ENCODE data around the gene TBC1D22A. TPM values are rescaled to one million over a fixed set of nuclear protein-coding genes. Genes with fewer than 3 reads are reported as not detected.

The TBC1D22A gene
- total and polyA plus RNA-seq, 2 experiments from 2014 or later = 9.6 to 13.3 TPM

DNA sequence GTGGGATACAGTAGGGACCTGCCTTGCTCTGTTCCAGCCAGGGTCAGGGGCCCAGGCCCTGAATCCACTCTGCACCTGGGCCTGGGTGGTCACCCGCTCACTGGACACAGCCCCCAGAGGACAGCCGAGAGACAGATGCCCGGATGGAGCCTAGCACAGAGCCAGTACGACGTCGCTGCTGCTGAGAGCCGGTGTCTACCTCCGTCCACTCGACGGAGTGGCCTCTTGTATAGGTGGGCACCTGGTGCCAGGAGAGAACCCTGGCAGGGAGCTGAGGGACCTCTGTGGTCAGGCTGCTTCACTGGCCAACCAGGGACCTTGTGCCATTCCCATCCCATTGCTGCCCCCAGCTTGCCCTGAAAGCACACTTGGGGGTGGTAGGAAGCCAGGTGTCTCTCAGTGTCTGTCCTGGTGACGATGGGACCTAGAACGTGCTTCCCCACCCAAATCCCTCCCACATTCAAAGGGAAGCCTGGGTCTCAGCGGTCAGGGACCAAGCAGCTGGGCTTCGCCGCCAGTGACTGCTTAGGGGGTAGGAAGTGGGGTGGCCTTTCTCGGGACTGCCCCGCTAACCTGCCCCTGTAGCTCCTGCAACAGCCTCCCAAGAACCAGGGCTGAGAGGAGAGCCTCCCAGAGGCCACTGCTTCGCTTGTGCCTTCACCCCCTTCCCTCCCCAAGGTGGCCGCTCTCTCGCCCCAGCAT is 14.1 kb upstream of the TBC1D22A start:
- H2AFZ ChIP-seq = no peak overlapping the region
- no peaks in the 10 kb centered on the region for H3F3A ChIP-seq (replicated peaks; ENCODE audit: low read depth)
- H3K4me1 Mint-ChIP-seq = no peaks in the 10 kb centered on the region; the same call in 2 of the 3 replicates
- no peaks in the 10 kb centered on the region for H3K27me3 ChIP-seq (ENCODE audit: insufficient read depth)
- no peak overlapping the region for H3K4me3 ChIP-seq
- peaks cover 9% of the 10 kb centered on the region for H3K27me3 Mint-ChIP-seq (ENCODE audit: insufficient read depth, low read depth, poor library complexity)
- no peaks in the 10 kb centered on the region for H3K4me1 ChIP-seq (ENCODE audit: insufficient read depth)
- no peaks in the 10 kb centered on the region for H3K36me3 Mint-ChIP-seq (ENCODE audit: low read depth)
- no peaks in the 10 kb centered on the region for H3K9me2 ChIP-seq (ENCODE audit: insufficient read depth)
- no peak overlapping the region for H3K27ac Mint-ChIP-seq
- DNase-seq (ENCODE audit: low spot score) = no peak
- peaks cover 3% of the 10 kb centered on the region; the same call in 1 of the 3 replicates for H3K9me3 Mint-ChIP-seq
- TF ChIP-seq, protein P1, sequence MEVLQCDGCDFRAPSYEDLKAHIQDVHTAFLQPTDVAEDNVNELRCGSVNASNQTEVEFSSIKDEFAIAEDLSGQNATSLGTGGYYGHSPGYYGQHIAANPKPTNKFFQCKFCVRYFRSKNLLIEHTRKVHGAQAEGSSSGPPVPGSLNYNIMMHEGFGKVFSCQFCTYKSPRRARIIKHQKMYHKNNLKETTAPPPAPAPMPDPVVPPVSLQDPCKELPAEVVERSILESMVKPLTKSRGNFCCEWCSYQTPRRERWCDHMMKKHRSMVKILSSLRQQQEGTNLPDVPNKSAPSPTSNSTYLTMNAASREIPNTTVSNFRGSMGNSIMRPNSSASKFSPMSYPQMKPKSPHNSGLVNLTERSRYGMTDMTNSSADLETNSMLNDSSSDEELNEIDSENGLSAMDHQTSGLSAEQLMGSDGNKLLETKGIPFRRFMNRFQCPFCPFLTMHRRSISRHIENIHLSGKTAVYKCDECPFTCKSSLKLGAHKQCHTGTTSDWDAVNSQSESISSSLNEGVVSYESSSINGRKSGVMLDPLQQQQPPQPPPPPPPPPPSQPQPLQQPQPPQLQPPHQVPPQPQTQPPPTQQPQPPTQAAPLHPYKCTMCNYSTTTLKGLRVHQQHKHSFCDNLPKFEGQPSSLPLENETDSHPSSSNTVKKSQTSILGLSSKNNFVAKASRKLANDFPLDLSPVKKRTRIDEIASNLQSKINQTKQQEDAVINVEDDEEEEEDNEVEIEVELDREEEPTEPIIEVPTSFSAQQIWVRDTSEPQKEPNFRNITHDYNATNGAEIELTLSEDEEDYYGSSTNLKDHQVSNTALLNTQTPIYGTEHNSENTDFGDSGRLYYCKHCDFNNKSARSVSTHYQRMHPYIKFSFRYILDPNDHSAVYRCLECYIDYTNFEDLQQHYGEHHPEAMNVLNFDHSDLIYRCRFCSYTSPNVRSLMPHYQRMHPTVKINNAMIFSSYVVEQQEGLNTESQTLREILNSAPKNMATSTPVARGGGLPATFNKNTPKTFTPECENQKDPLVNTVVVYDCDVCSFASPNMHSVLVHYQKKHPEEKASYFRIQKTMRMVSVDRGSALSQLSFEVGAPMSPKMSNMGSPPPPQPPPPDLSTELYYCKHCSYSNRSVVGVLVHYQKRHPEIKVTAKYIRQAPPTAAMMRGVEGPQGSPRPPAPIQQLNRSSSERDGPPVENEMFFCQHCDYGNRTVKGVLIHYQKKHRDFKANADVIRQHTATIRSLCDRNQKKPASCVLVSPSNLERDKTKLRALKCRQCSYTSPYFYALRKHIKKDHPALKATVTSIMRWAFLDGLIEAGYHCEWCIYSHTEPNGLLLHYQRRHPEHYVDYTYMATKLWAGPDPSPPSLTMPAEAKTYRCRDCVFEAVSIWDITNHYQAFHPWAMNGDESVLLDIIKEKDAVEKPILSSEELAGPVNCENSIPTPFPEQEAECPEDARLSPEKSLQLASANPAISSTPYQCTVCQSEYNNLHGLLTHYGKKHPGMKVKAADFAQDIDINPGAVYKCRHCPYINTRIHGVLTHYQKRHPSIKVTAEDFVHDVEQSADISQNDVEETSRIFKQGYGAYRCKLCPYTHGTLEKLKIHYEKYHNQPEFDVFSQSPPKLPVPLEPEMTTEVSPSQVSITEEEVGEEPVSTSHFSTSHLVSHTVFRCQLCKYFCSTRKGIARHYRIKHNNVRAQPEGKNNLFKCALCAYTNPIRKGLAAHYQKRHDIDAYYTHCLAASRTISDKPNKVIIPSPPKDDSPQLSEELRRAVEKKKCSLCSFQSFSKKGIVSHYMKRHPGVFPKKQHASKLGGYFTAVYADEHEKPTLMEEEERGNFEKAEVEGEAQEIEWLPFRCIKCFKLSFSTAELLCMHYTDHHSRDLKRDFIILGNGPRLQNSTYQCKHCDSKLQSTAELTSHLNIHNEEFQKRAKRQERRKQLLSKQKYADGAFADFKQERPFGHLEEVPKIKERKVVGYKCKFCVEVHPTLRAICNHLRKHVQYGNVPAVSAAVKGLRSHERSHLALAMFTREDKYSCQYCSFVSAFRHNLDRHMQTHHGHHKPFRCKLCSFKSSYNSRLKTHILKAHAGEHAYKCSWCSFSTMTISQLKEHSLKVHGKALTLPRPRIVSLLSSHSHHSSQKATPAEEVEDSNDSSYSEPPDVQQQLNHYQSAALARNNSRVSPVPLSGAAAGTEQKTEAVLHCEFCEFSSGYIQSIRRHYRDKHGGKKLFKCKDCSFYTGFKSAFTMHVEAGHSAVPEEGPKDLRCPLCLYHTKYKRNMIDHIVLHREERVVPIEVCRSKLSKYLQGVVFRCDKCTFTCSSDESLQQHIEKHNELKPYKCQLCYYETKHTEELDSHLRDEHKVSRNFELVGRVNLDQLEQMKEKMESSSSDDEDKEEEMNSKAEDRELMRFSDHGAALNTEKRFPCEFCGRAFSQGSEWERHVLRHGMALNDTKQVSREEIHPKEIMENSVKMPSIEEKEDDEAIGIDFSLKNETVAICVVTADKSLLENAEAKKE (CRISPR knock-in tag; IDR thresholded peaks at IDR 0.05) = no peak
- TF ChIP-seq STAT1 (IDR thresholded peaks at IDR 0.05; ENCODE audit: unreplicated experiment) (no peak), JUNB (IDR thresholded peaks at IDR 0.05; ENCODE audit: unreplicated experiment) (no peak), NANOG (IDR thresholded peaks at IDR 0.05; ENCODE audit: borderline replicate concordance) (no peak), POLR2AphosphoS5 (IDR thresholded peaks at IDR 0.05; ENCODE audit: low read depth) (no peak), EZH2phosphoT487 (IDR thresholded peaks at IDR 0.05; ENCODE audit: unreplicated experiment) (no peak), CREB1 (CRISPR knock-in tag; IDR thresholded peaks at IDR 0.05; ENCODE audit: low read depth) (no peak), ZNF114 (CRISPR knock-in tag; IDR thresholded peaks at IDR 0.05) (no peak), EZH2 (IDR thresholded peaks at IDR 0.05; ENCODE audit: low read depth, unreplicated experiment) (no peak), ZNF331 (CRISPR knock-in tag; IDR thresholded peaks at IDR 0.05; ENCODE audit: low read depth) (no peak)
- TF ChIP-seq, protein P2, sequence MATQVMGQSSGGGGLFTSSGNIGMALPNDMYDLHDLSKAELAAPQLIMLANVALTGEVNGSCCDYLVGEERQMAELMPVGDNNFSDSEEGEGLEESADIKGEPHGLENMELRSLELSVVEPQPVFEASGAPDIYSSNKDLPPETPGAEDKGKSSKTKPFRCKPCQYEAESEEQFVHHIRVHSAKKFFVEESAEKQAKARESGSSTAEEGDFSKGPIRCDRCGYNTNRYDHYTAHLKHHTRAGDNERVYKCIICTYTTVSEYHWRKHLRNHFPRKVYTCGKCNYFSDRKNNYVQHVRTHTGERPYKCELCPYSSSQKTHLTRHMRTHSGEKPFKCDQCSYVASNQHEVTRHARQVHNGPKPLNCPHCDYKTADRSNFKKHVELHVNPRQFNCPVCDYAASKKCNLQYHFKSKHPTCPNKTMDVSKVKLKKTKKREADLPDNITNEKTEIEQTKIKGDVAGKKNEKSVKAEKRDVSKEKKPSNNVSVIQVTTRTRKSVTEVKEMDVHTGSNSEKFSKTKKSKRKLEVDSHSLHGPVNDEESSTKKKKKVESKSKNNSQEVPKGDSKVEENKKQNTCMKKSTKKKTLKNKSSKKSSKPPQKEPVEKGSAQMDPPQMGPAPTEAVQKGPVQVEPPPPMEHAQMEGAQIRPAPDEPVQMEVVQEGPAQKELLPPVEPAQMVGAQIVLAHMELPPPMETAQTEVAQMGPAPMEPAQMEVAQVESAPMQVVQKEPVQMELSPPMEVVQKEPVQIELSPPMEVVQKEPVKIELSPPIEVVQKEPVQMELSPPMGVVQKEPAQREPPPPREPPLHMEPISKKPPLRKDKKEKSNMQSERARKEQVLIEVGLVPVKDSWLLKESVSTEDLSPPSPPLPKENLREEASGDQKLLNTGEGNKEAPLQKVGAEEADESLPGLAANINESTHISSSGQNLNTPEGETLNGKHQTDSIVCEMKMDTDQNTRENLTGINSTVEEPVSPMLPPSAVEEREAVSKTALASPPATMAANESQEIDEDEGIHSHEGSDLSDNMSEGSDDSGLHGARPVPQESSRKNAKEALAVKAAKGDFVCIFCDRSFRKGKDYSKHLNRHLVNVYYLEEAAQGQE (IDR thresholded peaks at IDR 0.05; ENCODE audit: unreplicated experiment) = no peak
- TF ChIP-seq, protein P3, sequence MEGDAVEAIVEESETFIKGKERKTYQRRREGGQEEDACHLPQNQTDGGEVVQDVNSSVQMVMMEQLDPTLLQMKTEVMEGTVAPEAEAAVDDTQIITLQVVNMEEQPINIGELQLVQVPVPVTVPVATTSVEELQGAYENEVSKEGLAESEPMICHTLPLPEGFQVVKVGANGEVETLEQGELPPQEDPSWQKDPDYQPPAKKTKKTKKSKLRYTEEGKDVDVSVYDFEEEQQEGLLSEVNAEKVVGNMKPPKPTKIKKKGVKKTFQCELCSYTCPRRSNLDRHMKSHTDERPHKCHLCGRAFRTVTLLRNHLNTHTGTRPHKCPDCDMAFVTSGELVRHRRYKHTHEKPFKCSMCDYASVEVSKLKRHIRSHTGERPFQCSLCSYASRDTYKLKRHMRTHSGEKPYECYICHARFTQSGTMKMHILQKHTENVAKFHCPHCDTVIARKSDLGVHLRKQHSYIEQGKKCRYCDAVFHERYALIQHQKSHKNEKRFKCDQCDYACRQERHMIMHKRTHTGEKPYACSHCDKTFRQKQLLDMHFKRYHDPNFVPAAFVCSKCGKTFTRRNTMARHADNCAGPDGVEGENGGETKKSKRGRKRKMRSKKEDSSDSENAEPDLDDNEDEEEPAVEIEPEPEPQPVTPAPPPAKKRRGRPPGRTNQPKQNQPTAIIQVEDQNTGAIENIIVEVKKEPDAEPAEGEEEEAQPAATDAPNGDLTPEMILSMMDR (conservative IDR thresholded peaks at IDR 0.05; ENCODE audit: low read depth in 2 of 2) = no peak
- TF ChIP-seq, protein P4, sequence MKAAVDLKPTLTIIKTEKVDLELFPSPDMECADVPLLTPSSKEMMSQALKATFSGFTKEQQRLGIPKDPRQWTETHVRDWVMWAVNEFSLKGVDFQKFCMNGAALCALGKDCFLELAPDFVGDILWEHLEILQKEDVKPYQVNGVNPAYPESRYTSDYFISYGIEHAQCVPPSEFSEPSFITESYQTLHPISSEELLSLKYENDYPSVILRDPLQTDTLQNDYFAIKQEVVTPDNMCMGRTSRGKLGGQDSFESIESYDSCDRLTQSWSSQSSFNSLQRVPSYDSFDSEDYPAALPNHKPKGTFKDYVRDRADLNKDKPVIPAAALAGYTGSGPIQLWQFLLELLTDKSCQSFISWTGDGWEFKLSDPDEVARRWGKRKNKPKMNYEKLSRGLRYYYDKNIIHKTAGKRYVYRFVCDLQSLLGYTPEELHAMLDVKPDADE (IDR thresholded peaks at IDR 0.05) = no peak
- no peaks in the 10 kb centered on the region for H4K20me1 ChIP-seq (replicated peaks; ENCODE audit: insufficient read depth)
- no peak overlapping the region; the same call in 2 of the 3 replicates for H3K4me3 Mint-ChIP-seq
- H3K36me3 ChIP-seq (ENCODE audit: insufficient read depth) = no peaks in the 10 kb centered on the region
- ATAC-seq = no peak
- no peaks in the 10 kb centered on the region for H3K79me2 ChIP-seq (replicated peaks; ENCODE audit: insufficient read depth)
- H3K4me2 ChIP-seq = no peak overlapping the region
- no peak overlapping the region for H3K27ac ChIP-seq (ENCODE audit: low read depth)
